BLaER1 (cell line): ENCODE results near the gene PPP1R27.
A peak's percentile ranks its signal among the peaks of the same experiment; 100 is the strongest.

Experiments used
- H3K27ac ChIP-seq: shearing (Covaris generic); formaldehyde crosslinking; 2 replicates; pipeline ENCODE4 v1.8.1; 2022
- H3K27me3 ChIP-seq: shearing (Covaris generic); formaldehyde crosslinking; 2 replicates; pipeline ENCODE4 v1.8.1; 2022
- H3K36me3 ChIP-seq: shearing (Covaris generic); formaldehyde crosslinking; 2 replicates; pipeline ENCODE4 v1.8.1; 2022
- H3K4me1 ChIP-seq: shearing (Covaris generic); formaldehyde crosslinking; 2 replicates; pipeline ENCODE4 v1.8.1; 2022
- H3K4me2 ChIP-seq: shearing (Covaris generic); formaldehyde crosslinking; 2 replicates; pipeline ENCODE4 v1.8.1; 2022
- H3K4me3 ChIP-seq: shearing (Covaris generic); formaldehyde crosslinking; 2 replicates; pipeline ENCODE4 v1.8.1; 2022
- H3K9ac ChIP-seq: shearing (Covaris generic); formaldehyde crosslinking; 2 replicates; pipeline ENCODE4 v1.8.1; 2022
- H3K9me3 ChIP-seq: shearing (Covaris generic); formaldehyde crosslinking; 2 replicates; pipeline ENCODE4 v1.8.1; 2022
- H4K20me1 ChIP-seq: shearing (Covaris generic); formaldehyde crosslinking; 2 replicates; pipeline ENCODE4 v1.8.1; 2022
- Cebpa-rat ChIP-seq: shearing (Covaris generic); IDR thresholded peaks from 2 replicates; pipeline ENCODE4 v1.8.1; 2022

PPP1R27 gene

GRCh38 chr17:81813371-81813684 lies 21.5 kb downstream of the PPP1R27 start:
- Histone ChIP-seq H3K4me2 (peak overlapping the region; percentile 82), H3K36me3 (no peaks in the 10 kb centered on the region), H3K4me3 (no peak overlapping the region), H3K27me3 (0 out of 2 replicates have a peak, but pooled peaks cover 4% of the 10 kb centered on the region), H3K9ac (no peak overlapping the region), H3K9me3 (no peaks in the 10 kb centered on the region), H3K27ac (peak overlapping the region; percentile 9; the same call in 1 of the 2 replicates), H3K4me1 (peaks cover 70% of the 10 kb centered on the region), H4K20me1 (no peaks in the 10 kb centered on the region)
- no peak for TF ChIP-seq Cebpa-rat

- no peaks in the 10 kb centered on the region for H3K9me3 ChIP-seq
- H3K4me1 ChIP-seq: peaks cover 75% of the 10 kb centered on the region
- H3K27me3 ChIP-seq: peaks cover 9% of the 10 kb centered on the region; the same call in 1 of the 2 replicates
- no peaks in the 10 kb centered on the region for H4K20me1 ChIP-seq
- TF ChIP-seq Cebpa-rat: no peak
- peak overlapping the region; percentile 82 for H3K4me2 ChIP-seq
- H3K36me3 ChIP-seq: no peaks in the 10 kb centered on the region
- peak overlapping the region; percentile 67 for H3K27ac ChIP-seq
- no peak overlapping the region for H3K4me3 ChIP-seq
- peak overlapping the region; percentile 50; the same call in 1 of the 2 replicates for H3K9ac ChIP-seq
Measured at GRCh38 chr17:81812571-81813370, 22.1 kb downstream of the PPP1R27 start.

- Histone ChIP-seq H3K9me3 (no peaks in the 10 kb centered on the region), H4K20me1 (no peaks in the 10 kb centered on the region), H3K9ac (peak overlapping the region; percentile 50; the same call in 1 of the 2 replicates), H3K27me3 (peaks cover 17% of the 10 kb centered on the region), H3K36me3 (no peaks in the 10 kb centered on the region), H3K4me2 (peak overlapping the region; percentile 82), H3K4me1 (peaks cover 83% of the 10 kb centered on the region), H3K27ac (peak overlapping the region; percentile 67), H3K4me3 (no peak overlapping the region)
- no peak for TF ChIP-seq Cebpa-rat
Measured at GRCh38 chr17:81811705-81812570, 22.9 kb downstream of the PPP1R27 start.

- H3K4me2 ChIP-seq: peak overlapping the region; percentile 82
- no peaks in the 10 kb centered on the region for H4K20me1 ChIP-seq
- H3K9ac ChIP-seq: no peak overlapping the region
- H3K4me3 ChIP-seq: no peak overlapping the region
- no peaks in the 10 kb centered on the region for H3K36me3 ChIP-seq
- 0 out of 2 replicates have a peak overlapping the region, but pooled peaks have one; percentile 67 for H3K27ac ChIP-seq
- no peak for TF ChIP-seq Cebpa-rat
- no peaks in the 10 kb centered on the region for H3K9me3 ChIP-seq
- H3K4me1 ChIP-seq: peaks cover 86% of the 10 kb centered on the region
- peaks cover 25% of the 10 kb centered on the region for H3K27me3 ChIP-seq
Measured at GRCh38 chr17:81810892-81811704, 23.8 kb downstream of the PPP1R27 start.

GRCh38 chr17:81810476-81810875 lies 24.4 kb downstream of the PPP1R27 start:
- Histone ChIP-seq H3K27ac (no peak overlapping the region), H3K4me3 (no peak overlapping the region), H3K4me2 (no peak overlapping the region), H3K9me3 (no peaks in the 10 kb centered on the region), H4K20me1 (no peaks in the 10 kb centered on the region), H3K4me1 (peaks cover 84% of the 10 kb centered on the region), H3K27me3 (peaks cover 31% of the 10 kb centered on the region), H3K9ac (no peak overlapping the region), H3K36me3 (no peaks in the 10 kb centered on the region)
- TF ChIP-seq Cebpa-rat: no peak

GRCh38 chr17:81809556-81809998 lies 25.3 kb downstream of the PPP1R27 start:
- no peak overlapping the region for H3K9ac ChIP-seq
- no peaks in the 10 kb centered on the region for H3K36me3 ChIP-seq
- no peaks in the 10 kb centered on the region for H3K9me3 ChIP-seq
- peaks cover 40% of the 10 kb centered on the region for H3K27me3 ChIP-seq
- H3K4me2 ChIP-seq: peak overlapping the region; percentile 92
- no peak overlapping the region for H3K27ac ChIP-seq
- no peaks in the 10 kb centered on the region for H4K20me1 ChIP-seq
- no peak overlapping the region for H3K4me3 ChIP-seq
- H3K4me1 ChIP-seq: peaks cover 75% of the 10 kb centered on the region
- no peak for TF ChIP-seq Cebpa-rat

GRCh38 chr17:81808778-81809555 lies 25.9 kb downstream of the PPP1R27 start:
- Histone ChIP-seq H3K4me2 (peak overlapping the region; percentile 92), H3K27ac (no peak overlapping the region), H3K27me3 (peaks cover 46% of the 10 kb centered on the region), H3K4me1 (peaks cover 69% of the 10 kb centered on the region), H3K36me3 (no peaks in the 10 kb centered on the region), H3K4me3 (no peak overlapping the region), H3K9me3 (no peaks in the 10 kb centered on the region), H4K20me1 (no peaks in the 10 kb centered on the region), H3K9ac (no peak overlapping the region)
- no peak for TF ChIP-seq Cebpa-rat

GRCh38 chr17:81807839-81808238 lies 27.0 kb downstream of the PPP1R27 start:
- peaks cover 58% of the 10 kb centered on the region for H3K27me3 ChIP-seq
- H3K36me3 ChIP-seq: no peaks in the 10 kb centered on the region
- H3K9me3 ChIP-seq: no peaks in the 10 kb centered on the region
- no peak overlapping the region for H3K27ac ChIP-seq
- peaks cover 64% of the 10 kb centered on the region for H3K4me1 ChIP-seq
- H4K20me1 ChIP-seq: no peaks in the 10 kb centered on the region
- peak overlapping the region; percentile 92 for H3K4me2 ChIP-seq
- no peak overlapping the region for H3K9ac ChIP-seq
- no peak for TF ChIP-seq Cebpa-rat
- H3K4me3 ChIP-seq: no peak overlapping the region

GRCh38 chr17:81807210-81807719 lies 27.6 kb downstream of the PPP1R27 start:
- H3K9me3 ChIP-seq: no peaks in the 10 kb centered on the region
- H3K36me3 ChIP-seq: no peaks in the 10 kb centered on the region
- peaks cover 62% of the 10 kb centered on the region for H3K4me1 ChIP-seq
- no peak overlapping the region for H3K27ac ChIP-seq
- no peaks in the 10 kb centered on the region for H4K20me1 ChIP-seq
- H3K4me2 ChIP-seq: peak overlapping the region; percentile 92
- H3K9ac ChIP-seq: no peak overlapping the region
- H3K4me3 ChIP-seq: no peak overlapping the region
- TF ChIP-seq Cebpa-rat: no peak
- peaks cover 63% of the 10 kb centered on the region for H3K27me3 ChIP-seq
